CD4-positive, alpha-beta T cell (primary cell): ENCODE data around the gene SPECC1L. TPM values are rescaled to one million over a fixed set of nuclear protein-coding genes. Genes with fewer than 3 reads are reported as not detected.

Experiments
- ATAC-seq: fragments of 200-7000 bp; cut with Tn5 transposase; one replicate; pipeline ENCODE4 v1.10.0; 2022; ENCODE audit warnings: mild to moderate bottlenecking; ENCODE audit not compliant: poor library complexity
- CTCF ChIA-PET: fragments of 350-600 bp; sonication (Branson Sonifier 250); formaldehyde crosslinking; loops from one replicate; lab custom pipeline; 2021; ENCODE audit warnings: antibody characterized with exemption, inconsistent platforms; lab: Charles Lee
- POLR2A ChIA-PET: fragments of 350-600 bp; sonication (Branson Sonifier 250); formaldehyde crosslinking; loops from one replicate; lab custom pipeline; 2021; ENCODE audit warnings: antibody characterized with exemption, inconsistent platforms; lab: Charles Lee
- DNase-seq, 14 experiments: peaks; one replicate each; pipeline ENCODE4 v3.0.0-alpha.2; 2013 to 2020; ENCODE audit warnings: mixed read lengths in 2 of 14
- H3K27ac ChIP-seq, 2 donors: one replicate each; pipeline versions ENCODE4 v1.5.1 to v1.7.0; 2013; ENCODE audit warnings: low read length in 2 of 2, low read depth in 1 of 2, mild to moderate bottlenecking in 1 of 2
- H3K27me3 ChIP-seq, 2 experiments: 1 replicate in 1 of 2; 2 replicates in 1 of 2; pipeline versions ENCODE4 v1.6.1 to v1.7.0; 2013; ENCODE audit warnings: low read length in 2 of 2, control low read depth in 1 of 2, mild to moderate bottlenecking in 1 of 2, moderate library complexity in 1 of 2; ENCODE audit not compliant: insufficient read depth in 2 of 2, control insufficient read depth in 1 of 2
- H3K36me3 ChIP-seq: one replicate; pipeline ENCODE4 v1.6.1; 2013; ENCODE audit warnings: low read length, control low read depth; ENCODE audit not compliant: insufficient read depth
- H3K4me1 ChIP-seq: one replicate; pipeline ENCODE4 v1.6.1; 2013; ENCODE audit warnings: low read length, control low read depth; ENCODE audit not compliant: insufficient read depth
- H3K4me3 ChIP-seq: one replicate; pipeline ENCODE4 v1.5.1; 2013; ENCODE audit warnings: mild to moderate bottlenecking, low read length, moderate library complexity
- H3K9me3 ChIP-seq, 2 experiments: 1 replicate in 1 of 2; 2 replicates in 1 of 2; pipeline versions ENCODE4 v1.6.1 to v1.7.0; 2013; ENCODE audit warnings: low read length in 2 of 2, mild to moderate bottlenecking in 2 of 2, control low read depth in 1 of 2, moderate library complexity in 1 of 2; ENCODE audit not compliant: control insufficient read depth in 1 of 2, insufficient read depth in 1 of 2
- H3K27ac Mint-ChIP-seq: one replicate; pipeline ENCODE4 v1.8.0; 2020; ENCODE audit warnings: mixed read lengths
- H3K27me3 Mint-ChIP-seq: one replicate; pipeline ENCODE4 v1.8.0; 2021; ENCODE audit warnings: mixed read lengths
- H3K36me3 Mint-ChIP-seq: one replicate; pipeline ENCODE4 v1.8.0; 2021; ENCODE audit warnings: low read depth, mixed read lengths
- H3K4me1 Mint-ChIP-seq: one replicate; pipeline ENCODE4 v1.8.0; 2021; ENCODE audit warnings: low read depth, mixed read lengths
- H3K4me3 Mint-ChIP-seq: one replicate; pipeline ENCODE4 v1.8.0; 2020; ENCODE audit warnings: mild to moderate bottlenecking, mixed read lengths
- H3K9me3 Mint-ChIP-seq: one replicate; pipeline ENCODE4 v1.8.0; 2020; ENCODE audit warnings: mixed read lengths
- CTCF ChIP-seq: fragments of 200-600 bp; IDR thresholded peaks from one replicate; pipeline ENCODE4 v1.8.0; 2022; ENCODE audit warnings: antibody characterized with exemption, mild to moderate bottlenecking
- intact Hi-C, 2 experiments: fragments of 100-400 bp; cut with DNase I in 1 of 2; cut with micrococcal nuclease in 1 of 2; formaldehyde crosslinking; loops; one replicate each; pipeline versions ENCODE4 v1.15.1 to v1.9.0; 2023 to 2025; cut with DNase I, micrococcal nuclease
- total RNA-seq, 174 experiments: library from RNA in 2 of 174; stranded (reverse) in 2 of 174; gene quantifications; one replicate each; pipeline ENCODE4 v1.2.3 and lab custom pipeline; 2021 to 2026

Gene SPECC1L
- total RNA-seq, 2 experiments from 2014 or later = 27.5 to 31.8 TPM

- no peaks in the 10 kb centered on the region for H3K27me3 Mint-ChIP-seq
- no peak for TF ChIP-seq CTCF
- H3K4me1 Mint-ChIP-seq = peaks cover 18% of the 10 kb centered on the region
- DNase-seq (no peak), ATAC-seq (no peak)
- H3K9me3 Mint-ChIP-seq = no peaks in the 10 kb centered on the region
- H3K27ac Mint-ChIP-seq = no peak overlapping the region
- Histone ChIP-seq H3K27me3 (no peaks in the 10 kb centered on the region), H3K36me3 (peaks cover 35% of the 10 kb centered on the region), H3K4me1 (no peaks in the 10 kb centered on the region), H3K9me3 (no peaks in the 10 kb centered on the region), H3K27ac (no peak overlapping the region), H3K4me3 (no peak overlapping the region)
- POLR2A ChIA-PET = no interaction called here
- no peak overlapping the region for H3K4me3 Mint-ChIP-seq
- intact Hi-C loops = no loop called here
- CTCF ChIA-PET = no interaction called here
- H3K36me3 Mint-ChIP-seq = peaks cover 61% of the 10 kb centered on the region
Observed at GRCh38 chr22:24319451-24319850, 48.8 kb downstream of the SPECC1L start.

GRCh38 chr22:24321999-24322398, 51.4 kb downstream of the SPECC1L start:
- H3K27ac Mint-ChIP-seq = peak overlapping the region; percentile 33
- ATAC-seq (no peak), DNase-seq (no peak)
- Histone ChIP-seq H3K4me1 (no peaks in the 10 kb centered on the region), H3K36me3 (peaks cover 19% of the 10 kb centered on the region), H3K9me3 (no peaks in the 10 kb centered on the region), H3K4me3 (no peak overlapping the region), H3K27me3 (no peaks in the 10 kb centered on the region), H3K27ac (no peak overlapping the region)
- no peak for TF ChIP-seq CTCF
- peaks cover 67% of the 10 kb centered on the region for H3K36me3 Mint-ChIP-seq
- no peaks in the 10 kb centered on the region for H3K9me3 Mint-ChIP-seq
- POLR2A ChIA-PET = no interaction called here
- intact Hi-C loops = no loop called here
- H3K4me3 Mint-ChIP-seq = no peak overlapping the region
- H3K4me1 Mint-ChIP-seq = peaks cover 17% of the 10 kb centered on the region
- no peaks in the 10 kb centered on the region for H3K27me3 Mint-ChIP-seq
- CTCF ChIA-PET = no interaction called here

GRCh38 chr22:24322522-24322921, 51.9 kb downstream of the SPECC1L start:
- H3K27ac ChIP-seq = no peak overlapping the region
- ChIA-PET POLR2A (no interaction called here), CTCF (no interaction called here)
- TF ChIP-seq CTCF = no peak
- ATAC-seq (no peak), DNase-seq (no peak)
- intact Hi-C loops = no loop called here
- H3K36me3 Mint-ChIP-seq = peaks cover 72% of the 10 kb centered on the region
- no peaks in the 10 kb centered on the region for H3K4me1 ChIP-seq
- no peaks in the 10 kb centered on the region for H3K9me3 Mint-ChIP-seq
- no peak overlapping the region for H3K27ac Mint-ChIP-seq
- peaks cover 17% of the 10 kb centered on the region for H3K4me1 Mint-ChIP-seq
- H3K4me3 Mint-ChIP-seq = no peak overlapping the region
- H3K27me3 ChIP-seq = no peaks in the 10 kb centered on the region
- H3K36me3 ChIP-seq = peaks cover 23% of the 10 kb centered on the region
- no peaks in the 10 kb centered on the region for H3K27me3 Mint-ChIP-seq
- no peaks in the 10 kb centered on the region for H3K9me3 ChIP-seq
- H3K4me3 ChIP-seq = no peak overlapping the region
